Epithelial cell of esophagus (primary cell): ENCODE results near the gene JCHAIN.

Experiments used
- DNase-seq: peaks from one replicate; pipeline ENCODE4 v3.0.0; 2010; ENCODE audit warnings: low read depth
- H3K4me3 ChIP-seq: 2 replicates; pipeline ENCODE4 v1.5.1; 2011; ENCODE audit warnings: mild to moderate bottlenecking, low read length, control low read depth
- TF ChIP-seq, protein P1 (sequence below): IDR thresholded peaks from 2 replicates; pipeline ENCODE4 v1.5.1; 2011; ENCODE audit warnings: low read depth, mild to moderate bottlenecking, low read length, control low read depth, inconsistent platforms; ENCODE audit not compliant: insufficient read depth; ENCODE audit errors: missing control alignments

JCHAIN gene

DNA sequence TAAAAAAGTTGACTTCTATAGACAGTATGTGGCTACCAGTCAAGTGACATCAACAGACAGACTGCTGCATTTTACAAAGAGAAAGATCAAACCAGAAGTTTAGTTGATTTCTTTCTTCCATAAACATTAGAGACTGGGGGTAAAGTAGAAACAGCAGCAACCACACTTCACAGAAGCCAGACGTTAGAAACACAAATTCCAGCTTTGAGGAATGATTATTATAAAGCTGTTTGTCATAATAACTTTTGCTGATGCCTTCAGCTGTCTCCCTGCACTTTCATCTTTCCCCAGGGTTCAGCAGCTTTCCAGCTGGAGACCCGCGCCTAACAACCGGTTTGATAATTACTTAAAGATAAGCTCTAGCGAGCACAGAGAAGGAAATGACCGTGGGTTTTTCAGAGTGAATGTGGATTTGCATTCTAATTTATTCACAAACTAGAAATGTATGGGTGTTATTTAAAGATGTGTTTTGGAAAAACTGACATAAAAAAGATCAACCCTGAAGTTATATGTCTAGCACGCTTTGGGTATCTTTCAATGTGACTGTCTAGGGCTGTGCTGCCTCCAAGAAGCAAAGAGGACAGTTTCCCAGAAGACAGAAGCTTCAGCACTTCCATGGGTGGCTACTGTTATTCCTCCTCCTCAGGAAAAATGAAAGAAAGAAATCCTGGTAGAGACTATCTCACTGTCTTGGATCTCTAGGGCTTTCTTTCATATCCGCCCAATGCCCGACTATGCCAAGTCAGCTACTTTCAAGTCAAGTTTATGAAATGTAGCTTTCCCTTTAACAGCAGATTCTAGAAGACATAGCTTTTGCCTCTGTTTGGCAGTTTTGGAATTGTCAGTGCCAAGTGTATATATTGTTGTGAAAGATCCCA lies 52.8 kb downstream of the JCHAIN start:
- no peak for DNase-seq
- H3K4me3 ChIP-seq = no peak overlapping the region
- TF ChIP-seq, protein P1, sequence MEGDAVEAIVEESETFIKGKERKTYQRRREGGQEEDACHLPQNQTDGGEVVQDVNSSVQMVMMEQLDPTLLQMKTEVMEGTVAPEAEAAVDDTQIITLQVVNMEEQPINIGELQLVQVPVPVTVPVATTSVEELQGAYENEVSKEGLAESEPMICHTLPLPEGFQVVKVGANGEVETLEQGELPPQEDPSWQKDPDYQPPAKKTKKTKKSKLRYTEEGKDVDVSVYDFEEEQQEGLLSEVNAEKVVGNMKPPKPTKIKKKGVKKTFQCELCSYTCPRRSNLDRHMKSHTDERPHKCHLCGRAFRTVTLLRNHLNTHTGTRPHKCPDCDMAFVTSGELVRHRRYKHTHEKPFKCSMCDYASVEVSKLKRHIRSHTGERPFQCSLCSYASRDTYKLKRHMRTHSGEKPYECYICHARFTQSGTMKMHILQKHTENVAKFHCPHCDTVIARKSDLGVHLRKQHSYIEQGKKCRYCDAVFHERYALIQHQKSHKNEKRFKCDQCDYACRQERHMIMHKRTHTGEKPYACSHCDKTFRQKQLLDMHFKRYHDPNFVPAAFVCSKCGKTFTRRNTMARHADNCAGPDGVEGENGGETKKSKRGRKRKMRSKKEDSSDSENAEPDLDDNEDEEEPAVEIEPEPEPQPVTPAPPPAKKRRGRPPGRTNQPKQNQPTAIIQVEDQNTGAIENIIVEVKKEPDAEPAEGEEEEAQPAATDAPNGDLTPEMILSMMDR = no peak

DNA sequence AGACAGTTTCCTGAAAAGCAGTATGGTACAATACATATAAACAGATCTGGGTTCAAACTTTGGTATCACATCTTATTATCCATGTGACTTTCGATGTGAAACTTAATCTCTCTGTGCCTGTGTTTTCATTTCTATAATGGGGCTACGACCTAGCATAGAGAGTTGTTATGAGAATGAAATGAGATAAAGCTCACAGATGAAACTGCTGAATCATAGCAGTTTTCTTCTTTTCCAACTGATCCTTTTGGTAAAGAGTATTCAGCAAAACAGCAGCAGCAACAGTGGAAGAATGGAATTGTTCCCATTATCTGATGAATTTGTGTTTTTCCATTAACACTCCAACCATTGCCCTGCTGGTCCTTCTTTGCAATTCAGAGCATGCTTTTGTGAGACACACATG lies 58.0 kb downstream of the JCHAIN start:
- no peak for DNase-seq
- TF ChIP-seq, protein P1 = no peak

DNA sequence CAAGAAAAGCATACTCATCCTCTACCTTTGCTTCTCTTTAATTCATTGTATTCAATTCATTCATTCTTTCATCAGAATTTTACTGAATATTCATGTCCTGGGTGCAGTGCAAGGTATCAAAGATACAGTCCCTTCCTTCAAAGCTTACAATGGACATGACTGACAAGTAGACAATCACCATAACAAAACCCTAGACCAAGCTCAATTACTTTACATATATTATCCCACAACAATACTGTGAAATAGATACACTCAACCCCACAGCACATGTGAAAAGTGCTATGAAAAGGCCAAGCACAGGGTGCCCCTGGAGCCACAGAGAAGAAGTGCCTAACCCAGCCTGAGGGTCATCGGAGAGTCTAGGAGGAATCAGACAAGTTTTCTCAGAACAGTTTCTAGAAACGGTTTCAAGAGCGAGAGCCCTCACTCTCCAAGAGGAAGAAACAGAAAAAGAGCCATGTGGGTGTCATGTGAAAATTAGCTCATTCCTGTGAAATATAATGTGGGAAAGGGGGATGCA lies 58.9 kb downstream of the JCHAIN start:
- H3K4me3 ChIP-seq = no peak overlapping the region
- TF ChIP-seq, protein P1 = no peak
- no peak for DNase-seq

More for the DNA sequence above, 58.0 kb downstream of the JCHAIN start:
- H3K4me3 ChIP-seq = no peak overlapping the region

DNA sequence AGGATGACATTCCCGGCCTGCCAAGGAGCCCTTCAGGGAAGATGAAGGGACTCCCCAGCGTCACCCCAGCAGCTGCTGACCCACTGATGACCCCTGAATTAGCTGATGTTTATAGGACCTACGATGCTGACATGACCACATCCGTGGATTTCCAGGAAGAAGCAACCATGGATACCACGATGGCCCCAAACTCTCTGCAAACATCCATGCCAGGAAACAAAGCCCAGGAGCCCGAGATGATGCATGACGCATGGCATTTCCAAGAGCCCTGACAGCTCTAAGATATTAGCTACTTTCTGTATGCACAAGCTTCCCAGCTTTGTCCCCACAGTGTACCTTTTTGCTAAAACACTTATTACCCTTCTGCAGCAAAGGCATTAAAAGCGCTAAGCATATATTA lies 59.8 kb downstream of the JCHAIN start:
- TF ChIP-seq, protein P1 = no peak
- no peak for DNase-seq
- no peak overlapping the region for H3K4me3 ChIP-seq
